ENCODE results near the gene RMDN3.

Gene RMDN3

GRCh38 chr15:40768521-40769273, 13.6 kb upstream of the RMDN3 start:
- Histone ChIP-seq H3K27ac (ENCODE audit: low read length) (peak overlapping the region; percentile 87), H3K4me1 (ENCODE audit: insufficient read depth, low read length) (peaks cover 37% of the 10 kb centered on the region), H2AFZ (ENCODE audit: low read depth, low read length) (peak overlapping the region; percentile 56), H3K9ac (ENCODE audit: low read depth, low read length) (peak overlapping the region; percentile 49), H3K27me3 (ENCODE audit: insufficient read depth, low read length, poor library complexity) (no peaks in the 10 kb centered on the region), H3K36me3 (ENCODE audit: insufficient read depth, low read length) (peaks cover 40% of the 10 kb centered on the region), H3K4me3 (ENCODE audit: low read depth in 1 of 2, low read length in 2 of 2) (peak overlapping the region in 1 of 2 experiments; percentile 45; a peak in 2 of 4 replicates), H3K9me3 (ENCODE audit: insufficient read depth, low read length, severe bottlenecking) (no peaks in the 10 kb centered on the region), H3K79me2 (ENCODE audit: insufficient read depth, low read length) (no peaks in the 10 kb centered on the region), H4K20me1 (ENCODE audit: insufficient read depth, low read length) (peaks cover 8% of the 10 kb centered on the region), H3K4me2 (ENCODE audit: insufficient read depth, low read length) (peak overlapping the region; percentile 55)
- no peak for TF ChIP-seq CTCF (IDR thresholded peaks at IDR 0.05; ENCODE audit: borderline replicate concordance, extremely low read depth, low read length, poor library complexity, severe bottlenecking)
- no peak for TF ChIP-seq EZH2 (IDR thresholded peaks at IDR 0.05; ENCODE audit: borderline replicate concordance, low read depth, low read length, severe bottlenecking)
- no peak for ATAC-seq (ENCODE audit: insufficient read depth, low read depth)
- no peak for DNase-seq

- Histone ChIP-seq H3K4me1 (ENCODE audit: insufficient read depth, low read length) (peaks cover 37% of the 10 kb centered on the region), H3K9ac (ENCODE audit: low read depth, low read length) (peak overlapping the region; percentile 49; the same call in 1 of the 2 replicates), H3K36me3 (ENCODE audit: insufficient read depth, low read length) (peaks cover 33% of the 10 kb centered on the region), H3K9me3 (ENCODE audit: insufficient read depth, low read length, severe bottlenecking) (no peaks in the 10 kb centered on the region), H3K79me2 (ENCODE audit: insufficient read depth, low read length) (no peaks in the 10 kb centered on the region), H2AFZ (ENCODE audit: low read depth, low read length) (no peak overlapping the region), H3K4me3 (ENCODE audit: low read depth in 1 of 2, low read length in 2 of 2) (no peak overlapping the region), H3K27ac (ENCODE audit: low read length) (peak overlapping the region; percentile 87; the same call in 1 of the 2 replicates), H3K4me2 (ENCODE audit: insufficient read depth, low read length) (no peak overlapping the region), H3K27me3 (ENCODE audit: insufficient read depth, low read length, poor library complexity) (no peaks in the 10 kb centered on the region), H4K20me1 (ENCODE audit: insufficient read depth, low read length) (peaks cover 8% of the 10 kb centered on the region)
- no peak for ATAC-seq (ENCODE audit: insufficient read depth, low read depth)
- no peak for DNase-seq
- TF ChIP-seq CTCF (IDR thresholded peaks at IDR 0.05; ENCODE audit: borderline replicate concordance, extremely low read depth, low read length, poor library complexity, severe bottlenecking), result no peak
- TF ChIP-seq EZH2 (IDR thresholded peaks at IDR 0.05; ENCODE audit: borderline replicate concordance, low read depth, low read length, severe bottlenecking), result no peak
Measured at GRCh38 chr15:40767838-40768500, 12.9 kb upstream of the RMDN3 start.

- H3K4me2 ChIP-seq (ENCODE audit: insufficient read depth, low read length), result no peak overlapping the region
- H3K4me1 ChIP-seq (ENCODE audit: insufficient read depth, low read length), result peaks cover 37% of the 10 kb centered on the region
Measured at GRCh38 chr15:40766906-40767837, 12.1 kb upstream of the RMDN3 start.

More at GRCh38 chr15:40766906-40767837, 12.1 kb upstream of the RMDN3 start:
- H3K9ac ChIP-seq (ENCODE audit: low read depth, low read length), result no peak overlapping the region
- H4K20me1 ChIP-seq (ENCODE audit: insufficient read depth, low read length), result peaks cover 8% of the 10 kb centered on the region
- no peak for ATAC-seq (ENCODE audit: insufficient read depth, low read depth)
- H3K36me3 ChIP-seq (ENCODE audit: insufficient read depth, low read length), result peaks cover 26% of the 10 kb centered on the region
- no peak overlapping the region for H3K27ac ChIP-seq (ENCODE audit: low read length)
- H3K27me3 ChIP-seq (ENCODE audit: insufficient read depth, low read length, poor library complexity), result no peaks in the 10 kb centered on the region
- H2AFZ ChIP-seq (ENCODE audit: low read depth, low read length), result no peak overlapping the region
- no peak for DNase-seq
- TF ChIP-seq CTCF (IDR thresholded peaks at IDR 0.05; ENCODE audit: borderline replicate concordance, extremely low read depth, low read length, poor library complexity, severe bottlenecking) (no peak), EZH2 (IDR thresholded peaks at IDR 0.05; ENCODE audit: borderline replicate concordance, low read depth, low read length, severe bottlenecking) (no peak)
- H3K9me3 ChIP-seq (ENCODE audit: insufficient read depth, low read length, severe bottlenecking), result no peaks in the 10 kb centered on the region
- no peaks in the 10 kb centered on the region for H3K79me2 ChIP-seq (ENCODE audit: insufficient read depth, low read length)
- no peak overlapping the region for H3K4me3 ChIP-seq (ENCODE audit: low read depth in 1 of 2, low read length in 2 of 2)
